ENCODE results near the gene WASF3. TPM values are rescaled to one million over a fixed set of nuclear protein-coding genes. Genes with fewer than 3 reads are reported as not detected.

WASF3 gene, protein sequence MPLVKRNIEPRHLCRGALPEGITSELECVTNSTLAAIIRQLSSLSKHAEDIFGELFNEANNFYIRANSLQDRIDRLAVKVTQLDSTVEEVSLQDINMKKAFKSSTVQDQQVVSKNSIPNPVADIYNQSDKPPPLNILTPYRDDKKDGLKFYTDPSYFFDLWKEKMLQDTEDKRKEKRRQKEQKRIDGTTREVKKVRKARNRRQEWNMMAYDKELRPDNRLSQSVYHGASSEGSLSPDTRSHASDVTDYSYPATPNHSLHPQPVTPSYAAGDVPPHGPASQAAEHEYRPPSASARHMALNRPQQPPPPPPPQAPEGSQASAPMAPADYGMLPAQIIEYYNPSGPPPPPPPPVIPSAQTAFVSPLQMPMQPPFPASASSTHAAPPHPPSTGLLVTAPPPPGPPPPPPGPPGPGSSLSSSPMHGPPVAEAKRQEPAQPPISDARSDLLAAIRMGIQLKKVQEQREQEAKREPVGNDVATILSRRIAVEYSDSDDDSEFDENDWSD
- 18.5 TPM for total RNA-seq
- polyA plus RNA-seq (ENCODE audit: insufficient read depth, low read depth, low replicate concordance), result 3.7 TPM
- long read RNA-seq, donor 1, full-length matches to known transcripts, result 1 of 16 reads
- long read RNA-seq, donor 1, partial matches to known transcripts, result 15 of 16 reads
- long read RNA-seq, donor 1, other reads (novel, unspliced or antisense), result 0 of 16 reads
- long read RNA-seq, donor 2, full-length matches to known transcripts, result 3 of 8 reads
- long read RNA-seq, donor 2, partial matches to known transcripts, result 5 of 8 reads
- long read RNA-seq, donor 2, other reads (novel, unspliced or antisense), result 0 of 8 reads
- long read RNA-seq, donor 3, full-length matches to known transcripts, result 3 of 46 reads
- long read RNA-seq, donor 3, partial matches to known transcripts, result 43 of 46 reads
- long read RNA-seq, donor 3, other reads (novel, unspliced or antisense), result 0 of 46 reads
- long read RNA-seq, donor 4, full-length matches to known transcripts, result 5 of 5 reads
- long read RNA-seq, donor 4, partial matches to known transcripts, result 0 of 5 reads
- long read RNA-seq, donor 4, other reads (novel, unspliced or antisense), result 0 of 5 reads
- long read RNA-seq, donor 5, result 0 reads
- long read RNA-seq, donor 6, result 0 reads
- long read RNA-seq, donor 7, full-length matches to known transcripts, result 1 of 4 reads
- long read RNA-seq, donor 7, partial matches to known transcripts, result 1 of 4 reads
- long read RNA-seq, donor 7, other reads (novel, unspliced or antisense), result 2 of 4 reads
- long read RNA-seq, donor 8, full-length matches to known transcripts, result 2 of 44 reads
- long read RNA-seq, donor 8, partial matches to known transcripts, result 42 of 44 reads
- long read RNA-seq, donor 8, other reads (novel, unspliced or antisense), result 0 of 44 reads
- long read RNA-seq, donor 9, result 0 reads
- long read RNA-seq, donor 10, full-length matches to known transcripts, result 4 of 4 reads
- long read RNA-seq, donor 10, partial matches to known transcripts, result 0 of 4 reads
- long read RNA-seq, donor 10, other reads (novel, unspliced or antisense), result 0 of 4 reads

DNA sequence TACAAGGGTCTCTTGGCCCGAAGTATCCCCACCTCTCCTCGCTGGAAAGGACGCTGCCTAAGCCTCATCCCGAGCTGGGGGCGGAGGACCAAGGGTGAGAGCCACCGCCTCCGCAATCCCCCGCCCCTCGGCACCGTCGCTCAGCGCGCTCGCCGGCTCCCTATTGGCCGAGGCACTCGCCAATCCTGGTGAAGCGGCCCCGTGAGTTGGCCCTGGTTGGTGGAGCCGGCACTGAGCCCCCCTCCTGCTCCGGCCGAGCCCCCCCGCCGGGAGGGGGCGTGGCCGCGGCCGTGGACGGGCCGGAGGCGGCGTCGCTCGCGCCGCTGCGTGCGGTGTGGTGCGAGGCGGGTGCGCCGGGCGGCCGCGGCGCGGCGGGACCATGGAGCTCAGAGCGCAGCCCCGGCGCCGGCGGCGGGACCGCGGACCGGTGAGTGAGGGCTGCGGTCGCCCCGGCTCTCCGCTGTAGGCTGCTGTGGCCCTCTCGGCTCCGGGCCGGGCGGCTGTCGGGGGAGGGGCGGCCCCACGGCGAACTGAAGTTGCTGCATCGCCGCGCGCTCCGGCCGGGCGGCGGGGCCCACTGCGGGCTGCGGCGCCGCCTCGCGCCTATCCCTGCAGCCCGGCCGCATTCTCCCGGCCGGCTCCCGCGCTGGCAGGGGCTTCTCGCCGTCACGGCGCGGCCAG is at the start of gene WASF3:
TSS of gene WASF3 (plus strand) at position 291 of the 681 bp plus-strand sequence. CDS start 84,588 bp downstream, outside the sequence.
- Histone ChIP-seq H3K4me3 (ENCODE audit: low read length in 3 of 3) (peak within 1 kb of the TSS; percentile 51 to 76 (median 66)), H3K27ac (ENCODE audit: low read depth in 2 of 2, low read length in 2 of 2) (no peak within 1 kb of the TSS), H3K36me3 (ENCODE audit: control insufficient read depth in 2 of 3, insufficient read depth in 3 of 3, low read length in 3 of 3) (no peaks in the 10 kb centered on the region), H3K27me3 (ENCODE audit: control insufficient read depth, insufficient read depth, low read length) (no peaks in the 10 kb centered on the region), H3K4me1 (ENCODE audit: control insufficient read depth in 2 of 3, insufficient read depth in 2 of 3, low read depth in 1 of 3, low read length in 3 of 3) (no peaks in the 10 kb centered on the region), H3K9me3 (ENCODE audit: control insufficient read depth in 2 of 3, insufficient read depth in 1 of 3, low read length in 3 of 3) (no peaks in the 10 kb centered on the region), H3K9ac (ENCODE audit: low read length in 3 of 3) (peak within 1 kb of the TSS in 2 of 3 donors; percentile 20 to 30)
- DNase-seq (peak; percentile 97 to 98 (median 98)), FAIRE-seq (no peak)
- intact Hi-C loops (cut with DNase I), result no loop called here
- TF ChIP-seq, protein P1, sequence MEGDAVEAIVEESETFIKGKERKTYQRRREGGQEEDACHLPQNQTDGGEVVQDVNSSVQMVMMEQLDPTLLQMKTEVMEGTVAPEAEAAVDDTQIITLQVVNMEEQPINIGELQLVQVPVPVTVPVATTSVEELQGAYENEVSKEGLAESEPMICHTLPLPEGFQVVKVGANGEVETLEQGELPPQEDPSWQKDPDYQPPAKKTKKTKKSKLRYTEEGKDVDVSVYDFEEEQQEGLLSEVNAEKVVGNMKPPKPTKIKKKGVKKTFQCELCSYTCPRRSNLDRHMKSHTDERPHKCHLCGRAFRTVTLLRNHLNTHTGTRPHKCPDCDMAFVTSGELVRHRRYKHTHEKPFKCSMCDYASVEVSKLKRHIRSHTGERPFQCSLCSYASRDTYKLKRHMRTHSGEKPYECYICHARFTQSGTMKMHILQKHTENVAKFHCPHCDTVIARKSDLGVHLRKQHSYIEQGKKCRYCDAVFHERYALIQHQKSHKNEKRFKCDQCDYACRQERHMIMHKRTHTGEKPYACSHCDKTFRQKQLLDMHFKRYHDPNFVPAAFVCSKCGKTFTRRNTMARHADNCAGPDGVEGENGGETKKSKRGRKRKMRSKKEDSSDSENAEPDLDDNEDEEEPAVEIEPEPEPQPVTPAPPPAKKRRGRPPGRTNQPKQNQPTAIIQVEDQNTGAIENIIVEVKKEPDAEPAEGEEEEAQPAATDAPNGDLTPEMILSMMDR (IDR thresholded peaks at IDR 0.05; ENCODE audit: borderline replicate concordance, extremely low read depth, insufficient read depth), result no peak

DNA sequence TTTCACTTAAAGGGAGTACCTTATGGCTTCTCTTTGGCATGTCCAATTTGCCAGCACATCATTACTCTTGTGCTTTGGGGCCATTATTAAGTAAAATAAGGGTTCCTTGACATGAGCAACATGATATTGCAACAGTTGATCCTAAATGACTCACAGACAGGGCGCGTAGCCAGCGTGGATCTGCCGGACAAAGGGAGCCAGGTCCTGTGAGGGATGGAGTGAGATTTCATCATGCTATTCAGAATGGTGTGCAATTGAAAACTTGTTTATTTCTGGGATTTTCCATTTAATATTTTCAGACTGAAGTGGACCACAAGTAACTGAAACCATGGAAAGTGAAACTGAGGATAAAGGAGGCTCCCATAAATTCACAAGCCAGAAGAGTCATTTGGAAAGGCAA is 48.6 kb upstream of the WASF3 start:
- FAIRE-seq (no peak), DNase-seq (peak in 1 of 5 donors; percentile 87)
- H3K36me3 ChIP-seq (ENCODE audit: control insufficient read depth in 2 of 3, insufficient read depth in 3 of 3, low read length in 3 of 3), result no peaks in the 10 kb centered on the region
- H3K9ac ChIP-seq (ENCODE audit: low read length in 3 of 3), result no peak overlapping the region
- no peaks in the 10 kb centered on the region for H3K27me3 ChIP-seq (ENCODE audit: control insufficient read depth, insufficient read depth, low read length)
- no peak overlapping the region for H3K27ac ChIP-seq (ENCODE audit: low read depth in 2 of 2, low read length in 2 of 2)
- no peaks in the 10 kb centered on the region for H3K4me1 ChIP-seq (ENCODE audit: control insufficient read depth in 2 of 3, insufficient read depth in 2 of 3, low read depth in 1 of 3, low read length in 3 of 3)
- TF ChIP-seq, protein P1 (IDR thresholded peaks at IDR 0.05; ENCODE audit: borderline replicate concordance, extremely low read depth, insufficient read depth), result no peak
- H3K9me3 ChIP-seq (ENCODE audit: control insufficient read depth in 2 of 3, insufficient read depth in 1 of 3, low read length in 3 of 3), result no peaks in the 10 kb centered on the region
- intact Hi-C loops (cut with DNase I), result no loop called here
- no peak overlapping the region for H3K4me3 ChIP-seq (ENCODE audit: low read length in 3 of 3)

DNA sequence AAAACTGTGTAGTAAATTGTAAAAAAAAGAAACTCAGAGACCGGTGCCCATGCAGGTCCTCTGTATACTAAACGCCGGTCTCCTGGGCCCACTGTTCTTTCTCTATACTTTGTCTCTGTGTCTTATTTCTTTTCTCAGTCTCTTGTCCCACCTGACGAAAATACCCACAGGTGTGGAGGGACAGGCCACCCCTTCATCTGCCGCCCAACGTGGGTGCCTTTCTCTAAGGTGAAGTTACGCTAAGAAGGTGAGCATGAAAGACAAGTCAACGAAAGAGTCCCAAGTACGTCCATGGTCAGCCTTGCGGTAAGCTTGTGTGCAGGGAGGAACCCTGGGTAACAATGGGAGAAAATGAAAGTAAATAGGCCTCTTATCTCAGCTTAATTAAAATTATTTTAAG is 48.0 kb upstream of the WASF3 start:
- Histone ChIP-seq H3K9ac (ENCODE audit: low read length in 3 of 3) (no peak overlapping the region), H3K4me1 (ENCODE audit: control insufficient read depth in 2 of 3, insufficient read depth in 2 of 3, low read depth in 1 of 3, low read length in 3 of 3) (no peaks in the 10 kb centered on the region), H3K27me3 (ENCODE audit: control insufficient read depth, insufficient read depth, low read length) (no peaks in the 10 kb centered on the region), H3K36me3 (ENCODE audit: control insufficient read depth in 2 of 3, insufficient read depth in 3 of 3, low read length in 3 of 3) (no peaks in the 10 kb centered on the region), H3K27ac (ENCODE audit: low read depth in 2 of 2, low read length in 2 of 2) (no peak overlapping the region), H3K9me3 (ENCODE audit: control insufficient read depth in 2 of 3, insufficient read depth in 1 of 3, low read length in 3 of 3) (no peaks in the 10 kb centered on the region), H3K4me3 (ENCODE audit: low read length in 3 of 3) (no peak overlapping the region)
- intact Hi-C loops (cut with DNase I), result no loop called here
- TF ChIP-seq, protein P1 (IDR thresholded peaks at IDR 0.05; ENCODE audit: borderline replicate concordance, extremely low read depth, insufficient read depth), result no peak
- no peak for DNase-seq
- FAIRE-seq, result no peak
